HepG2 (cell line): ENCODE measurements around the gene METTL6. TPM values are rescaled to one million over a fixed set of nuclear protein-coding genes. Genes with fewer than 3 reads are reported as not detected.

Experiments used
- ATAC-seq: fragments of 200-7000 bp; cut with Tn5 transposase; 3 replicates; pipeline ENCODE4 v1.9.1; 2020; ENCODE audit warnings: mild to moderate bottlenecking, moderate library complexity
- BruUV-seq: library from RNA; stranded (reverse); fragments of 400-500 nt; replicated peaks from 2 replicates; lab custom pipeline; 2021; lab: Mats Ljungman, UMichigan
- CTCF ChIA-PET: fragments of 300-600 bp; formaldehyde crosslinking; extraction: SDS; loops from one replicate; lab custom pipeline; 2021; ENCODE audit warnings: low total read pairs, inconsistent platforms, low intra/inter-chr PET ratio; lab: Yijun Ruan, JAX
- POLR2A ChIA-PET: fragments of 350-600 bp; sonication (Branson Sonifier 250); formaldehyde crosslinking; loops from one replicate; lab custom pipeline; 2020; ENCODE audit warnings: antibody characterized with exemption, inconsistent platforms; lab: Yijun Ruan, JAX
- DNase-seq: peaks from one replicate; pipeline ENCODE4 v3.0.0-alpha.2; 2015; ENCODE audit warnings: low spot score
- FAIRE-seq: peaks from 3 replicates; lab custom pipeline; 2011; peaks lifted over from hg19 to GRCh38; lab: Jason Lieb, UNC
- H2AFZ ChIP-seq: one replicate; pipeline ENCODE4 v1.6.1; 2011; ENCODE audit warnings: low read length, inconsistent platforms
- H3K27ac ChIP-seq: fragments of 300-600 bp; 3 replicates; pipeline ENCODE4 v1.8.0; 2011; ENCODE audit warnings: mixed run types, mild to moderate bottlenecking, mixed read lengths, low read length, inconsistent platforms; ENCODE audit not compliant: insufficient read depth; ENCODE audit errors: extremely low read length
- H3K27me3 ChIP-seq, 2 experiments: fragments of 200-600 bp in 1 of 2; 2 replicates in 1 of 2; 3 replicates in 1 of 2; pipeline versions ENCODE4 v1.6.0 to v1.8.0; 2011; ENCODE audit warnings: low read length in 2 of 2, mild to moderate bottlenecking in 2 of 2, moderate library complexity in 2 of 2, inconsistent platforms in 1 of 2; ENCODE audit not compliant: insufficient read depth in 2 of 2, control insufficient read depth in 1 of 2
- H3K36me3 ChIP-seq, 2 experiments: fragments of 200-600 bp in 1 of 2; replicated peaks in 1 of 2; 2 replicates in 1 of 2; 3 replicates in 1 of 2; pipeline versions ENCODE4 v1.5.1 to v1.8.0; 2011; ENCODE audit warnings: low read length in 2 of 2, inconsistent platforms in 1 of 2; ENCODE audit not compliant: insufficient read depth in 2 of 2, control insufficient read depth in 1 of 2
- H3K4me1 ChIP-seq: 2 replicates; pipeline ENCODE4 v1.5.1; 2012; ENCODE audit warnings: low read length, inconsistent platforms; ENCODE audit not compliant: insufficient read depth
- H3K4me2 ChIP-seq: 2 replicates; pipeline ENCODE4 v1.6.0; 2011; ENCODE audit warnings: low read depth, low read length, inconsistent platforms
- H3K4me3 ChIP-seq, 3 experiments: fragments of 200-600 bp in 1 of 3; sonication (generic), shearing (Covaris generic) in 1 of 3; replicated peaks in 1 of 3; 2 replicates each; pipeline ENCODE4 v1.5.1; 2011 to 2016; ENCODE audit warnings: low read length in 3 of 3, inconsistent platforms in 2 of 3, low read depth in 2 of 3, mild to moderate bottlenecking in 2 of 3, control low read depth in 1 of 3, mixed read lengths in 1 of 3; ENCODE audit not compliant: insufficient read depth in 1 of 3
- H3K79me2 ChIP-seq: one replicate; pipeline ENCODE4 v1.6.1; 2011; ENCODE audit warnings: low read length, inconsistent platforms; ENCODE audit not compliant: insufficient read depth
- H3K9ac ChIP-seq: 2 replicates; pipeline ENCODE4 v1.6.0; 2011; ENCODE audit warnings: mild to moderate bottlenecking, low read depth, low read length, inconsistent platforms; ENCODE audit not compliant: insufficient read depth
- H3K9me3 ChIP-seq: 2 replicates; pipeline ENCODE4 v1.5.1; 2012; ENCODE audit warnings: mild to moderate bottlenecking, low read length
- H4K20me1 ChIP-seq: 2 replicates; pipeline ENCODE4 v1.6.0; 2011; ENCODE audit warnings: inconsistent platforms, mild to moderate bottlenecking, low read length, moderate library complexity; ENCODE audit not compliant: insufficient read depth
- NR2F1 ChIP-seq, 2 experiments: fragments of 450-650 bp in 1 of 2; formaldehyde crosslinking in 1 of 2; IDR thresholded peaks; 2 replicates each; pipeline versions ENCODE4 v1.5.0 to v1.6.1; 2016 to 2020; ENCODE audit warnings: mild to moderate bottlenecking in 1 of 2, missing compliant biosample characterization in 1 of 2, missing genetic modification reagents in 1 of 2, moderate library complexity in 1 of 2
- NR2F6 ChIP-seq, 2 experiments: IDR thresholded peaks; 2 replicates each; pipeline ENCODE4 v1.6.1; 2016; ENCODE audit warnings: antibody characterized with exemption in 1 of 2, mild to moderate bottlenecking in 1 of 2
- SMC3 ChIP-seq: IDR thresholded peaks from 2 replicates; pipeline ENCODE4 v1.6.1; 2011; ENCODE audit warnings: low read length, improper control_type of control experiment
- STAG1 ChIP-seq: sonication (generic); formaldehyde crosslinking; IDR thresholded peaks from 2 replicates; pipeline ENCODE4 v1.4.0; 2020; ENCODE audit warnings: missing genetic modification reagents
- TAF1 ChIP-seq: sonication (generic); formaldehyde crosslinking; IDR thresholded peaks from 2 replicates; pipeline ENCODE4 v1.4.0; 2020; ENCODE audit warnings: missing genetic modification reagents
- ZFYVE20 ChIP-seq: sonication (generic); formaldehyde crosslinking; IDR thresholded peaks from 2 replicates; pipeline ENCODE4 v1.8.0; 2023; ENCODE audit warnings: low read depth, mild to moderate bottlenecking, moderate library complexity, missing genetic modification reagents, borderline replicate concordance
- WGBS: methylation state at CpG from one replicate; pipeline ENCODE4 v1.1.6; 2017; ENCODE audit warnings: low lambda C conversion rate; 5-methylcytosine and 5-hydroxymethylcytosine counted together
- in situ Hi-C: cut with HindIII; loops from 2 replicates; pipeline ENCODE4 v1.10.0; 2017; ENCODE audit warnings: low pct_unique_long_range_greater_than_20kb; ENCODE audit not compliant: extremely low pct_ligation_motif_present
- intact Hi-C: fragments of 100-400 bp; cut with micrococcal nuclease; formaldehyde crosslinking; loops from one replicate; pipeline ENCODE4 v1.10.0; 2022; ENCODE audit not compliant: unreplicated experiment
- polyA plus RNA-seq, 8 experiments: library from polyadenylated mRNA; depleted of rRNA in 3 of 8; stranded (reverse) in 7 of 8; unstranded in 1 of 8; fragments of >200 nt; fragmentation: Illumina TruSeq in 4 of 8; extraction: Trizol in 4 of 8; gene quantifications; 2 replicates each; pipeline versions ENCODE4 v1.2.1 to v1.2.3, GENCODE V29; 2011 to 2016; ENCODE audit warnings: low read depth in 4 of 8, missing spikeins in 1 of 8, mixed read lengths in 1 of 8; ENCODE audit not compliant: insufficient read depth in 1 of 8
- total RNA-seq, 5 experiments: library from RNA; depleted of rRNA; stranded (reverse); fragments of >200 nt; fragmentation: Illumina TruSeq; extraction: Trizol; gene quantifications; 2 replicates each; pipeline ENCODE4 v1.2.3, GENCODE V29; 2016; ENCODE audit warnings: low read depth in 1 of 5
- TF ChIP-seq, protein P1 (sequence below): sonication (generic); formaldehyde crosslinking; IDR thresholded peaks from 2 replicates; pipeline ENCODE4 v1.5.0; 2020; ENCODE audit warnings: mild to moderate bottlenecking, missing genetic modification reagents, moderate library complexity

The METTL6 gene
- total and polyA plus RNA-seq, 2 of the 13 experiments (the other 11 are each of a cell fraction or from before 2014, with no cell fraction given) = 17.2 to 29.4 TPM

DNA sequence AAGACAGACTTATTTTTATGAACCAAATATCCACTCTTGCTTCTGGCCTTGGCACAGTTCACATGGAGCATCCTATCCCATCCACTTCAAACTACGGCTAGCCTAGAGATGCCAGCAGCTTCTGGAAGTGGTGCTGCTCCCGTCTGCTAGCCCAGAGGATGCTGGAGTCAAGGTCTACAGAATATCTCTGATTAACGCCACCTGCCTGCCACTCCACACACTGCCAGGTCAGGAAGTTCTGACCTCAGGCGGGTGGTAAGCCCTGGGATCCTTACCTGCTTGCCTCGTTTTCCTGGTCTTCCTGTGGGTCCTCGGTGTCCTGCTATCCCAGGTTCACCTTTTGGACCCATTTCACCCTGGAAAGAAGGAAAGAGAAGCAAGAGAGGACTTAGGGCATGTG, 42.9 kb upstream of the METTL6 start:
- ChIA-PET POLR2A (no interaction called here), CTCF (interaction anchor here (1.7 kb wide), 1 partner anchor 268 kb away, joined by 8 read pairs; no protein-coding TSS in a partner anchor)
- 8% methylated on average over 5 of the region's 6 CpGs for WGBS
- Histone ChIP-seq H4K20me1 (no peaks in the 10 kb centered on the region), H3K36me3 (no peaks in the 10 kb centered on the region), H3K9ac (no peak overlapping the region), H3K27ac (no peak overlapping the region), H3K27me3 (no peaks in the 10 kb centered on the region; a peak in 1 of 5 replicates), H3K4me3 (no peak overlapping the region), H3K4me2 (no peak overlapping the region), H2AFZ (no peak overlapping the region), H3K9me3 (no peaks in the 10 kb centered on the region), H3K4me1 (no peaks in the 10 kb centered on the region), H3K79me2 (no peaks in the 10 kb centered on the region)
- intact Hi-C loops (loop anchor here (1.0 kb wide), 1 partner anchor 202 kb away; no protein-coding TSS in a partner anchor), in situ Hi-C loops (no loop called here)
- no TSS peak for BruUV-seq
- TF ChIP-seq SMC3 (peak; percentile 51), TAF1 (CRISPR knock-in tag) (no peak), ZFYVE20 (CRISPR knock-in tag) (no peak), NR2F6 (IDR thresholded peaks at IDR 0.05) (peak; percentile 29; the same call in 1 of the 2 replicates), NR2F6 (CRISPR knock-in tag; IDR thresholded peaks at IDR 0.05) (peak; percentile 54), NR2F1 (CRISPR knock-in tag; IDR thresholded peaks at IDR 0.05) (peak; percentile 32 to 47; a peak in 2 of 4 replicates), STAG1 (CRISPR knock-in tag) (peak; percentile 35)
- TF ChIP-seq, protein P1, sequence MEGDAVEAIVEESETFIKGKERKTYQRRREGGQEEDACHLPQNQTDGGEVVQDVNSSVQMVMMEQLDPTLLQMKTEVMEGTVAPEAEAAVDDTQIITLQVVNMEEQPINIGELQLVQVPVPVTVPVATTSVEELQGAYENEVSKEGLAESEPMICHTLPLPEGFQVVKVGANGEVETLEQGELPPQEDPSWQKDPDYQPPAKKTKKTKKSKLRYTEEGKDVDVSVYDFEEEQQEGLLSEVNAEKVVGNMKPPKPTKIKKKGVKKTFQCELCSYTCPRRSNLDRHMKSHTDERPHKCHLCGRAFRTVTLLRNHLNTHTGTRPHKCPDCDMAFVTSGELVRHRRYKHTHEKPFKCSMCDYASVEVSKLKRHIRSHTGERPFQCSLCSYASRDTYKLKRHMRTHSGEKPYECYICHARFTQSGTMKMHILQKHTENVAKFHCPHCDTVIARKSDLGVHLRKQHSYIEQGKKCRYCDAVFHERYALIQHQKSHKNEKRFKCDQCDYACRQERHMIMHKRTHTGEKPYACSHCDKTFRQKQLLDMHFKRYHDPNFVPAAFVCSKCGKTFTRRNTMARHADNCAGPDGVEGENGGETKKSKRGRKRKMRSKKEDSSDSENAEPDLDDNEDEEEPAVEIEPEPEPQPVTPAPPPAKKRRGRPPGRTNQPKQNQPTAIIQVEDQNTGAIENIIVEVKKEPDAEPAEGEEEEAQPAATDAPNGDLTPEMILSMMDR = peak; percentile 63
- no peak for FAIRE-seq
- peak; percentile 25 for DNase-seq
- ATAC-seq = peak; percentile 97
